ENCODE results near the gene SORCS2.

The SORCS2 gene

DNA sequence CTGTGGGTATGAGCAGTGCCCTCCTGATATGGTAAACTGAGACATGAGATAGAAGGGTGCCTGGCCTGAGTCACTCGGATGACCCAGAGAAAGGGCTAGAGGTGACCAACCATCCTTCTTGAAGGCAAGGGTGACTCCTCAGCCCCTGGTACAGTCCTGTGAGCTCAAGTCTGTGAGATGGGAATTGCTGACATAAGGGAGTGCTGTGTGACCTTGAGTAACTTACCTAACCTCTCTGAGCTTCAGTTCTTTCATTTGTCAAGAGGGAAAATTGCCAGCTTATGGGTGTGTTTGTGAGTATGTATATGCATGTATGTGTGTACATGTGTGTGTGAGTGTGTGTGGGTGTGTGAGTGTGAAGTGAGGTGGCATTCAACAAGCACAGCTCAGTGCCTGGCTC is 452.8 kb downstream of the SORCS2 start:
- H3K36me3 ChIP-seq (ENCODE audit: insufficient read depth, low read length): no peaks in the 10 kb centered on the region
- no peaks in the 10 kb centered on the region; the same call in 1 of the 2 replicates for H3K9me3 ChIP-seq (ENCODE audit: control insufficient read depth, insufficient read depth, low read length)
- no peak overlapping the region for H3K9ac ChIP-seq (ENCODE audit: low read depth, low read length)
- peaks cover 4% of the 10 kb centered on the region; the same call in 1 of the 2 replicates for H3K4me1 ChIP-seq (ENCODE audit: insufficient read depth, low read length)

DNA sequence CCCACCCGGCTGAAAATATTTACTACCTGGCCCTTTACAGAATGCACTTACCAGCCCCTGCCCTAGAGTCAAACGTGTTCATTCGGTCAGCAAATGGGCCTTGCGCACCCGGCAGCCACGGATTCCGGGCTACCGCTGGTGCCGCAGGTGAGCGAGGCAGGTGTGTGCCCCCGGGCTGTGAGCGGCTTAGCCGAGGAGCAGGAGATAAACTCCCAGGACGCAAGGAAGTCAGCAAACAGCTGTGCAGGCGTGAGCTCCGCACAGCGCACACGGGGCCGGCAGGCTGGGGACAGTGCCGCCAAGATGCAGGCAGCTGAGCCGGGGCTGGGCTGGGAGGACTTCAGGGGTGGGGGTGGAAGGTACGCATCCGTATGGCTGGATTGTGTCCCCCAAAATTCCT is 453.6 kb downstream of the SORCS2 start:
- no peaks in the 10 kb centered on the region; the same call in 1 of the 2 replicates for H3K9me3 ChIP-seq (ENCODE audit: control insufficient read depth, insufficient read depth, low read length)
- no peak overlapping the region for H3K9ac ChIP-seq (ENCODE audit: low read depth, low read length)

GRCh38 chr4:7646384-7647061 is 454.2 kb downstream of the SORCS2 start:
- peaks cover 15% of the 10 kb centered on the region for H3K4me1 ChIP-seq (ENCODE audit: insufficient read depth, low read length)
- no peaks in the 10 kb centered on the region for H3K36me3 ChIP-seq (ENCODE audit: insufficient read depth, low read length)
- H3K9me3 ChIP-seq (ENCODE audit: control insufficient read depth, insufficient read depth, low read length): no peaks in the 10 kb centered on the region; the same call in 1 of the 2 replicates
- H3K9ac ChIP-seq (ENCODE audit: low read depth, low read length): no peak overlapping the region

More for the DNA sequence above, 453.6 kb downstream of the SORCS2 start:
- peaks cover 9% of the 10 kb centered on the region for H3K4me1 ChIP-seq (ENCODE audit: insufficient read depth, low read length)
- H3K36me3 ChIP-seq (ENCODE audit: insufficient read depth, low read length): no peaks in the 10 kb centered on the region

DNA sequence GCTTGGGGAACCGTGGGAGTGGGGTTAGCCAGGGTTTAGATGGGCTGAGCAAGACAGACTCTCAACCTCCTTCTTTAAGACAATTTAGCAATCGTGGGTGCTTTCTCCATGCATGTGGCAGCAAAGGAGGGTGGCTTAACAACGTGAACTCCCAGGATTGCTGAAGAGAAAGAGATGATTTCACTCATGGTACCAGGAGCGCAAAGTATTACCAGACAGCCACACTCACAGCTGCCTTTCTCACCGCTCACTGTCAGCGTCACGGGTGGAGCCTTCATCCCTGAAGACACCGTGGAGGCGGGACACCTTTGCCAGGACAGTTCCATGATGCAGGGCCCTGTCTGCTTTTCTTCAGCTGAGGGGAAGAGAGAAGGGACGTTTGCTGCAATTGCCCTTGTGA is 454.8 kb downstream of the SORCS2 start:
- Histone ChIP-seq H3K9ac (ENCODE audit: low read depth, low read length) (no peak overlapping the region), H3K4me1 (ENCODE audit: insufficient read depth, low read length) (peaks cover 21% of the 10 kb centered on the region), H3K9me3 (ENCODE audit: control insufficient read depth, insufficient read depth, low read length) (no peaks in the 10 kb centered on the region; the same call in 1 of the 2 replicates), H3K36me3 (ENCODE audit: insufficient read depth, low read length) (no peaks in the 10 kb centered on the region)

GRCh38 chr4:7647600-7648543 is 455.5 kb downstream of the SORCS2 start:
- H3K9ac ChIP-seq (ENCODE audit: low read depth, low read length): no peak overlapping the region
- H3K36me3 ChIP-seq (ENCODE audit: insufficient read depth, low read length): no peaks in the 10 kb centered on the region
- H3K9me3 ChIP-seq (ENCODE audit: control insufficient read depth, insufficient read depth, low read length): no peaks in the 10 kb centered on the region; the same call in 1 of the 2 replicates
- H3K4me1 ChIP-seq (ENCODE audit: insufficient read depth, low read length): peaks cover 22% of the 10 kb centered on the region

GRCh38 chr4:7648544-7649395 is 456.4 kb downstream of the SORCS2 start:
- Histone ChIP-seq H3K36me3 (ENCODE audit: insufficient read depth, low read length) (no peaks in the 10 kb centered on the region), H3K9ac (ENCODE audit: low read depth, low read length) (no peak overlapping the region), H3K4me1 (ENCODE audit: insufficient read depth, low read length) (peaks cover 22% of the 10 kb centered on the region), H3K9me3 (ENCODE audit: control insufficient read depth, insufficient read depth, low read length) (no peaks in the 10 kb centered on the region; the same call in 1 of the 2 replicates)

- H3K9ac ChIP-seq (ENCODE audit: low read depth, low read length): no peak overlapping the region
- peaks cover 22% of the 10 kb centered on the region for H3K4me1 ChIP-seq (ENCODE audit: insufficient read depth, low read length)
- no peaks in the 10 kb centered on the region; the same call in 1 of the 2 replicates for H3K9me3 ChIP-seq (ENCODE audit: control insufficient read depth, insufficient read depth, low read length)
- H3K36me3 ChIP-seq (ENCODE audit: insufficient read depth, low read length): no peaks in the 10 kb centered on the region
Observed at GRCh38 chr4:7649411-7649740, 457.0 kb downstream of the SORCS2 start.

DNA sequence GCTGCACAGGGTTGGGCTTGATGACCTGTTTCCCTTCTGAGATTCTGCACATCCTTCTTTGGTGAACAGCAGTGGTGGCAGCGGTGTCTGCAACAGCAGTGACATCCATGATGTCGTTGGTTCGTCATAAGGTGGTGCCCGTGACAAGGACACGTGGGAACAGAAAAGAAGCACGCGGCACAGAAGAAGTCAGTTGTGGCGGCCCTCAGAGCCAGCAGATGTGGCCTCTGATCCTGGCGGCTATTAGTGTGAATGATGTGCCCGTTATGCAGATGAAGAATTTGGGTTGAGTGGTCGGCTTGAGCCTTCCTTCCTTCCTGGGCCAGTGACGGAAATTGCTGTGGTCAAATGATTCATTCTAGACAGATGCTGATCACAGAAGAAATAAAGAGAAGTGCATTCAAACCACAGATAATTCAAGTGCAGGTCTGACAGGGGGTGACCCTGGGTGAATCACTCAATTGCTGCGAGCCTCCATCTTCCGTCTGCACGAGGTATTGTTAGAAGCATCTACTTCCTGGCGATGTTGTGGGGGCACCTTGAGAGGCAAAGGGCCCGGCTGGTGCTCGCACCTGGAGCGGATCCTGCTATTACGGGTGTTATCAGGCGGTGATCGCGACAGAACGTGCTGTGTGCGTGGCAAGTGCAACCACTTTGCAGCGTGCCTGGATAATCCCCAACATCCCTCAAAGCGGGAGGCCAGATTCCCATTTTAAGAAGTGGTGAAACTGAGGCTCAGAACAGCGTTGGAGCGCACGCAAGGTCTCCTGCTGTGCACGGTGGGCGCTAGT is 457.6 kb downstream of the SORCS2 start:
- H3K9ac ChIP-seq (ENCODE audit: low read depth, low read length): no peak overlapping the region

GRCh38 chr4:7650606-7651385 is 458.5 kb downstream of the SORCS2 start:
- Histone ChIP-seq H3K9ac (ENCODE audit: low read depth, low read length) (no peak overlapping the region), H3K4me1 (ENCODE audit: insufficient read depth, low read length) (peaks cover 22% of the 10 kb centered on the region), H3K9me3 (ENCODE audit: control insufficient read depth, insufficient read depth, low read length) (no peaks in the 10 kb centered on the region), H3K36me3 (ENCODE audit: insufficient read depth, low read length) (no peaks in the 10 kb centered on the region)

More for the DNA sequence above, 457.6 kb downstream of the SORCS2 start:
- Histone ChIP-seq H3K4me1 (ENCODE audit: insufficient read depth, low read length) (peaks cover 22% of the 10 kb centered on the region), H3K36me3 (ENCODE audit: insufficient read depth, low read length) (no peaks in the 10 kb centered on the region), H3K9me3 (ENCODE audit: control insufficient read depth, insufficient read depth, low read length) (no peaks in the 10 kb centered on the region; the same call in 1 of the 2 replicates)

DNA sequence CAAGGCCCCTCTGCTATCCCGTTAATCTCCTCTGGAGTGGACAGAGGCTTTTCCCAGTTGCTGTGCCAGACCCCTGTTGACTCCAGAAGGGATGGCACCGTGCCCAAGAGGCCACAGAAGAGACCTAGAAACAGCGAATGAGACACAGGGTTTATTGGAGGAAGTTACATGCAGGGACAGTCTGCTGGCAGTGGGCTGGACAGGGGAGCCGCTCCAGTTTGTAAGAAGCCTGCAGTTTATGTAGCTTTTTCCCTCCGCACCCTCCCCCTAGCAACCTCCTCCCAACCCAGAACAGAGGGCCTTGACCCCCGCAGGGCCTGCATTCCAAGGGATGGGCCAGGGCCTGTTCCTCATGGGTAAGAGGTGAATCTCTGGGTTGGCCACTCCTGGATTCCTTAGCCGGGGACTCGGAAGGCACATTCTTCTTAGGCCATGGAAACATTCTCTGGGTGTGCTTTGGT is 459.2 kb downstream of the SORCS2 start:
- Histone ChIP-seq H3K9ac (ENCODE audit: low read depth, low read length) (no peak overlapping the region), H3K4me1 (ENCODE audit: insufficient read depth, low read length) (peaks cover 22% of the 10 kb centered on the region), H3K36me3 (ENCODE audit: insufficient read depth, low read length) (no peaks in the 10 kb centered on the region), H3K9me3 (ENCODE audit: control insufficient read depth, insufficient read depth, low read length) (no peaks in the 10 kb centered on the region)

- H3K36me3 ChIP-seq (ENCODE audit: insufficient read depth, low read length): no peaks in the 10 kb centered on the region
- no peaks in the 10 kb centered on the region for H3K9me3 ChIP-seq (ENCODE audit: control insufficient read depth, insufficient read depth, low read length)
- no peak overlapping the region for H3K9ac ChIP-seq (ENCODE audit: low read depth, low read length)
- peaks cover 22% of the 10 kb centered on the region for H3K4me1 ChIP-seq (ENCODE audit: insufficient read depth, low read length)
Observed at GRCh38 chr4:7652006-7652405, 459.7 kb downstream of the SORCS2 start.

DNA sequence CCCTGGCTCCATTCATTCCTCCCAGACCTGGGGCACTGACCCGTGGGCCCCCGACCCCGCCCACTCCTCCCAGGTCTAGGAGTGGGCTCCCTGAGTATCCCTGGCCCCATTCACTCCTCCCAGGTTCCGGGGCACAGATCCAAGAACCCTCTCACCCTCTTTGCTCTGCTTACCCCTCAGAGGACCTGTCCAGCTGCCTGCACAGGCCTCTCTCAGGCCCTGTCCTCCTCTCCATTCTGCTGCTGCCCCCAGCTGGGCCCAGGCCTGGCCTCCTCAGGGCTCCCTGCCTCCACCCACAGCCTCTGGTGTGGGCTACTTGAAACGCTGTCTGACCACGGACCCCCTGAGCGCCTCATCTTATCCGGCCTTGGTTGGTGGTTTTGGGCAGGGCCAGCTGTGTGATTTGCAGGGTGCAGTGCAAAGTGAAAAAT is 460.1 kb downstream of the SORCS2 start:
- Histone ChIP-seq H3K9ac (ENCODE audit: low read depth, low read length) (no peak overlapping the region), H3K36me3 (ENCODE audit: insufficient read depth, low read length) (no peaks in the 10 kb centered on the region), H3K9me3 (ENCODE audit: control insufficient read depth, insufficient read depth, low read length) (no peaks in the 10 kb centered on the region), H3K4me1 (ENCODE audit: insufficient read depth, low read length) (peaks cover 22% of the 10 kb centered on the region)

DNA sequence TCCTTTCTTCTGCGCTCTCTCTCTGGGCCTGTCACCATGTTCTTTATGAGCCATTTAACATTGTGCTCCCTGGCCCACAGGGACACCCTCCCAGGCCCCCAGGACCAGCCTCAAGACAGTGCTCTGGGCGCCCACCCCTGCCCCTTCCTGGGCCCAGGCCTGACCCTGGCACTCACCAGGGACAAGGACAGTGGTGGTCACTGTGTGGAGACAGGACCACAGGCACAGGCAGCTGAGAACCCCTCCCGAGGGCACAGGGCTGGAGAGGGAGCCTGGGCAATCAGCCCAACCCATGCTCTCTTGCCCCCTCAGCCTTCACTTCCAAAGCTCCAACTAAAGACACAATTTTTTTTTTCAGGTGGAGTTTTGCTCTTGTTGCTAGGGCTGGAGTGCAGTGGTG is 460.6 kb downstream of the SORCS2 start:
- H3K9ac ChIP-seq (ENCODE audit: low read depth, low read length): no peak overlapping the region
- H3K4me1 ChIP-seq (ENCODE audit: insufficient read depth, low read length): peaks cover 22% of the 10 kb centered on the region
- H3K9me3 ChIP-seq (ENCODE audit: control insufficient read depth, insufficient read depth, low read length): no peaks in the 10 kb centered on the region
- no peaks in the 10 kb centered on the region for H3K36me3 ChIP-seq (ENCODE audit: insufficient read depth, low read length)
